Left colon (tissue), 2 donors: ENCODE data around the gene IER2. TPM values are rescaled to one million over a fixed set of nuclear protein-coding genes. Genes with fewer than 3 reads are reported as not detected.
A peak's percentile ranks its signal among the peaks of the same experiment; 100 is the strongest.

Experiments
- ATAC-seq: fragments of 200-7000 bp; cut with Tn5 transposase; one replicate; pipeline ENCODE4 v1.9.1; 2020; ENCODE audit warnings: mild to moderate bottlenecking, moderate library complexity
- DNase-seq, 2 donors: peaks; one replicate each; pipeline ENCODE4 v3.0.0-alpha.2; 2020
- intact Hi-C, 2 donors: fragments of 100-400 bp; cut with DNase I in 1 of 2; cut with micrococcal nuclease in 1 of 2; formaldehyde crosslinking; loops; one replicate each; pipeline versions ENCODE4 v1.11.2 to v1.14.0; 2022; cut with DNase I, micrococcal nuclease
- total RNA-seq, 2 donors: library from RNA; stranded (reverse); fragmentation: NEBNext Ultra II Directional; extraction: Animal tissue kit (Norgen Biotek cat#: 25700); gene quantifications; one replicate each; pipeline ENCODE4 v1.2.1, GENCODE V29; 2021
- donor health status: DM: no; HTN: no; CAD: no.
- donor health status: DM: yes; HTN: yes; CAD: no.

IER2 gene
- total RNA-seq, 2 donors from 2014 or later = 116 to 155 TPM

- peak; percentile 89 to 90 for DNase-seq
- ATAC-seq = peak; percentile 89
- intact Hi-C loops = no loop called here
Observed at GRCh38 chr19:13117772-13118423, 32.3 kb upstream of the IER2 start, which contains the start of gene NACC1. NACC1 (plus strand) TSS chr19:13118264; CDS start chr19:13135208, 16,944 bp downstream.

GRCh38 chr19:13118424-13119193 is 31.6 kb upstream of the IER2 start:
- intact Hi-C loops = no loop called here
- peak; percentile 69 to 72 for DNase-seq

GRCh38 chr19:13119627-13120026 is 30.6 kb upstream of the IER2 start:
- ATAC-seq = no peak
- DNase-seq = no peak
- intact Hi-C loops = no loop called here

More at GRCh38 chr19:13118424-13119193, 31.6 kb upstream of the IER2 start:
- peak; percentile 17 for ATAC-seq

GRCh38 chr19:13120031-13120430 is 30.2 kb upstream of the IER2 start:
- DNase-seq = no peak
- intact Hi-C loops = no loop called here
- ATAC-seq = no peak

- DNase-seq (no peak), ATAC-seq (no peak)
- intact Hi-C loops = no loop called here
Observed at GRCh38 chr19:13120817-13121216, 29.4 kb upstream of the IER2 start.

- DNase-seq (no peak), ATAC-seq (no peak)
- intact Hi-C loops = no loop called here
Observed at GRCh38 chr19:13121551-13122274, 28.5 kb upstream of the IER2 start.

- intact Hi-C loops = no loop called here
- DNase-seq = no peak
Observed at GRCh38 chr19:13122275-13122878, 27.8 kb upstream of the IER2 start.

GRCh38 chr19:13122980-13123957 is 26.9 kb upstream of the IER2 start:
- ATAC-seq = no peak
- intact Hi-C loops = no loop called here
- DNase-seq = no peak

More at GRCh38 chr19:13122275-13122878, 27.8 kb upstream of the IER2 start:
- no peak for ATAC-seq

- intact Hi-C loops = no loop called here
- no peak for DNase-seq
- no peak for ATAC-seq
Observed at GRCh38 chr19:13127051-13127450, 23.2 kb upstream of the IER2 start.

GRCh38 chr19:13127811-13128575 is 22.2 kb upstream of the IER2 start:
- no peak for DNase-seq
- intact Hi-C loops = no loop called here
- no peak for ATAC-seq

GRCh38 chr19:13128583-13128982 is 21.6 kb upstream of the IER2 start:
- no peak for DNase-seq
- no peak for ATAC-seq
- intact Hi-C loops = no loop called here

- ATAC-seq (no peak), DNase-seq (no peak)
- intact Hi-C loops = no loop called here
Observed at GRCh38 chr19:13129384-13129783, 20.8 kb upstream of the IER2 start.

GRCh38 chr19:13130886-13131490 is 19.2 kb upstream of the IER2 start:
- intact Hi-C loops = no loop called here
- no peak for DNase-seq
- ATAC-seq = peak; percentile 72

GRCh38 chr19:13132471-13133180 is 17.6 kb upstream of the IER2 start:
- DNase-seq = no peak
- ATAC-seq = no peak
- intact Hi-C loops = no loop called here

- DNase-seq (no peak), ATAC-seq (no peak)
Observed at GRCh38 chr19:13133241-13133870, 16.9 kb upstream of the IER2 start.

GRCh38 chr19:13134626-13135025 is 15.6 kb upstream of the IER2 start:
- intact Hi-C loops = no loop called here
- DNase-seq (no peak), ATAC-seq (no peak)

More at GRCh38 chr19:13133241-13133870, 16.9 kb upstream of the IER2 start:
- intact Hi-C loops = no loop called here
